Small intestine (tissue), 7 donors: ENCODE measurements around the gene TFB1M. TPM values are rescaled to one million over a fixed set of nuclear protein-coding genes. Genes with fewer than 3 reads are reported as not detected.
"Not testable (repeated sequence)": the region's sequence is repeated elsewhere in the genome, so short reads cannot be mapped to it uniquely, and the experiment has no call there.

Source experiments
- DNase-seq, 2 donors: peaks; one replicate each; pipeline versions ENCODE4 v3.0.0 to v3.0.0-alpha.2; 2013
- FAIRE-seq: peaks from 2 replicates; lab custom pipeline; 2012; peaks lifted over from hg19 to GRCh38; lab: Jason Lieb, UNC
- H3K27ac ChIP-seq, 3 donors: one replicate each; pipeline ENCODE4 v1.5.1; 2013; ENCODE audit warnings: low read length in 2 of 3, mild to moderate bottlenecking in 2 of 3, control low read depth in 1 of 3, inconsistent platforms in 1 of 3, low read depth in 1 of 3, moderate library complexity in 1 of 3
- H3K27me3 ChIP-seq, 3 donors: one replicate each; pipeline ENCODE4 v1.6.1; 2013; ENCODE audit warnings: low read length in 3 of 3, inconsistent platforms in 1 of 3; ENCODE audit not compliant: control insufficient read depth in 3 of 3, insufficient read depth in 3 of 3
- H3K36me3 ChIP-seq, 3 donors: one replicate each; pipeline ENCODE4 v1.6.1; 2013; ENCODE audit warnings: low read length in 3 of 3, inconsistent platforms in 1 of 3, low read depth in 1 of 3, mild to moderate bottlenecking in 1 of 3, moderate library complexity in 1 of 3; ENCODE audit not compliant: control insufficient read depth in 3 of 3, insufficient read depth in 2 of 3
- H3K4me1 ChIP-seq, 3 donors: one replicate each; pipeline ENCODE4 v1.6.1; 2013; ENCODE audit warnings: low read length in 2 of 3, inconsistent platforms in 1 of 3, low read depth in 1 of 3, mild to moderate bottlenecking in 1 of 3, moderate library complexity in 1 of 3; ENCODE audit not compliant: control insufficient read depth in 3 of 3, insufficient read depth in 2 of 3
- H3K4me3 ChIP-seq, 3 donors: one replicate each; pipeline ENCODE4 v1.5.1; 2013; ENCODE audit warnings: low read length in 3 of 3, control low read depth in 1 of 3, inconsistent platforms in 1 of 3, low read depth in 1 of 3, mild to moderate bottlenecking in 1 of 3, moderate library complexity in 1 of 3
- H3K9me3 ChIP-seq, 2 donors: one replicate each; pipeline ENCODE4 v1.6.1; 2013; ENCODE audit warnings: low read depth in 1 of 2, low read length in 1 of 2; ENCODE audit not compliant: control insufficient read depth in 2 of 2, insufficient read depth in 1 of 2
- WGBS, 3 donors: extraction: QIAGEN DNeasy Blood & Tissue Kit; methylation state at CpG; one replicate each; pipeline ENCODE4 v1.1.7; 2013; 5-methylcytosine and 5-hydroxymethylcytosine counted together
- polyA plus RNA-seq, 4 donors: library from polyadenylated mRNA; stranded (reverse) in 3 of 4; unstranded in 1 of 4; fragments of 200-250 nt in 3 of 4; fragments of 120-200 nt in 1 of 4; gene quantifications; one replicate each; pipeline versions ENCODE4 v1.2.1 to v1.2.3, GENCODE V29; 2013
- donor health status: healthy with polysubstance abuse.
- donor health status: control.
- donor health status: control.
- donor health status: Bipolar disorder and iron deficiency.
- donor health status: healthy.

The TFB1M gene
- polyA plus RNA-seq, 4 donors: 5.4 to 16.5 (median 14.3) TPM

GRCh38 chr6:155349956-155350355 lies 35.7 kb upstream of the TFB1M start:
- Histone ChIP-seq H3K27ac (no peak overlapping the region), H3K9me3 (peaks cover 1 to 36% of the 10 kb centered on the region in 2 donors), H3K36me3 (no peaks in the 10 kb centered on the region), H3K4me3 (no peak overlapping the region), H3K27me3 (no peaks in the 10 kb centered on the region), H3K4me1 (no peaks in the 10 kb centered on the region)
- FAIRE-seq (no peak), DNase-seq (no peak)
- WGBS, 3 donors: 79 to 97% (median 97%) methylated on average over 6 of the region's 6 CpGs

- no peak overlapping the region for H3K4me3 ChIP-seq
- no peaks in the 10 kb centered on the region for H3K4me1 ChIP-seq
- peaks cover 1 to 36% of the 10 kb centered on the region in 2 donors for H3K9me3 ChIP-seq
- no peaks in the 10 kb centered on the region for H3K27me3 ChIP-seq
- no peak for FAIRE-seq
- no peak for DNase-seq
- H3K27ac ChIP-seq: no peak overlapping the region
- WGBS, 3 donors: 92 to 97% (median 96%) methylated on average over 2 of the region's 2 CpGs
- no peaks in the 10 kb centered on the region for H3K36me3 ChIP-seq
These were observed 34.8 kb upstream of the TFB1M start for GRCh38 chr6:155349129-155349528.

GRCh38 chr6:155347800-155348199 lies 33.5 kb upstream of the TFB1M start:
- H3K36me3 ChIP-seq: no peaks in the 10 kb centered on the region

GRCh38 chr6:155346957-155347356 lies 32.7 kb upstream of the TFB1M start:
- Histone ChIP-seq H3K4me1 (no peaks in the 10 kb centered on the region), H3K27ac (no peak overlapping the region), H3K36me3 (no peaks in the 10 kb centered on the region), H3K27me3 (no peaks in the 10 kb centered on the region), H3K4me3 (no peak overlapping the region), H3K9me3 (peaks cover 0 to 21% of the 10 kb centered on the region in 2 donors)
- DNase-seq: no peak
- FAIRE-seq: no peak

More at GRCh38 chr6:155347800-155348199, 33.5 kb upstream of the TFB1M start:
- Histone ChIP-seq H3K4me1 (no peaks in the 10 kb centered on the region), H3K4me3 (no peak overlapping the region), H3K27me3 (no peaks in the 10 kb centered on the region), H3K27ac (no peak overlapping the region), H3K9me3 (peaks cover 0 to 25% of the 10 kb centered on the region in 2 donors)
- DNase-seq (no peak), FAIRE-seq (no peak)
- WGBS, 3 donors: 76 to 90% (median 84%) methylated on average over 1 of the region's 1 CpG

- no peak for FAIRE-seq
- 94 to 98% (median 94%) methylated on average over 2 of the region's 2 CpGs for WGBS, 3 donors
- peaks cover 0 to 3% (median 0%) of the 10 kb centered on the region in 3 donors for H3K36me3 ChIP-seq
- DNase-seq: no peak
- H3K27me3 ChIP-seq: no peaks in the 10 kb centered on the region
- no peak overlapping the region for H3K4me3 ChIP-seq
- peaks cover 0 to 24% of the 10 kb centered on the region in 2 donors for H3K9me3 ChIP-seq
- H3K4me1 ChIP-seq: no peaks in the 10 kb centered on the region
- H3K27ac ChIP-seq: no peak overlapping the region
These were observed 30.2 kb upstream of the TFB1M start for GRCh38 chr6:155344341-155345006.

GRCh38 chr6:155341130-155341828 lies 27.0 kb upstream of the TFB1M start:
- WGBS, 3 donors: 73 to 83% (median 74%) methylated on average over 2 of the region's 2 CpGs
- no peak for DNase-seq

GRCh38 chr6:155340464-155341129 lies 26.3 kb upstream of the TFB1M start:
- no peaks in the 10 kb centered on the region for H3K27me3 ChIP-seq
- no peak overlapping the region for H3K27ac ChIP-seq
- DNase-seq (no peak), FAIRE-seq (no peak)
- peaks cover 0 to 13% of the 10 kb centered on the region in 2 donors for H3K9me3 ChIP-seq
- H3K4me1 ChIP-seq: no peaks in the 10 kb centered on the region
- WGBS, 3 donors: 83 to 92% (median 92%) methylated on average over 2 of the region's 2 CpGs
- H3K4me3 ChIP-seq: no peak overlapping the region
- peaks cover 0 to 3% (median 0%) of the 10 kb centered on the region in 3 donors for H3K36me3 ChIP-seq

More at GRCh38 chr6:155341130-155341828, 27.0 kb upstream of the TFB1M start:
- no peak overlapping the region for H3K27ac ChIP-seq
- no peak overlapping the region for H3K4me3 ChIP-seq
- peaks cover 0 to 3% (median 0%) of the 10 kb centered on the region in 3 donors for H3K36me3 ChIP-seq
- H3K4me1 ChIP-seq: no peaks in the 10 kb centered on the region
- peaks cover 0 to 13% of the 10 kb centered on the region in 2 donors for H3K9me3 ChIP-seq
- no peaks in the 10 kb centered on the region for H3K27me3 ChIP-seq
- no peak for FAIRE-seq

- not testable (repeated sequence) for FAIRE-seq, H3K27me3 ChIP-seq, H3K4me3 ChIP-seq, H3K36me3 ChIP-seq, DNase-seq, H3K27ac ChIP-seq, H3K4me1 ChIP-seq
- H3K9me3 ChIP-seq: peaks cover 0 to 15% of the 10 kb centered on the region in 2 donors
- WGBS, 3 donors: 88 to 98% (median 92%) methylated on average over 4 of the region's 4 CpGs
These were observed 25.6 kb upstream of the TFB1M start for GRCh38 chr6:155339929-155340328.
